Stimulated activated CD8-positive, alpha-beta memory T cell treated with anti-CD3 and anti-CD28 coated beads, Interleukin-7, amount 100 ng/mL, for 4 hours (primary cell): ENCODE data around the gene TCF20.

ENCODE experiments used
- DNase-seq, 2 donors: peaks; one replicate each; pipeline ENCODE4 v3.0.0-alpha.2; 2020; ENCODE audit warnings: low read depth in 2 of 2

TCF20 gene

GRCh38 chr22:42270510-42271190 lies at the start of gene TCF20:
TCF20 (minus strand) TSS chr22:42270653; CDS start chr22:42215305, 55,348 bp downstream.
- peak; percentile 45 to 73 for DNase-seq

GRCh38 chr22:42319386-42319785 lies 48.9 kb upstream of the TCF20 start:
- DNase-seq = no peak

- DNase-seq = no peak
Observed at GRCh38 chr22:42318967-42319366, 48.5 kb upstream of the TCF20 start.

GRCh38 chr22:42317691-42318547 lies 47.5 kb upstream of the TCF20 start:
- no peak for DNase-seq

GRCh38 chr22:42317008-42317407 lies 46.6 kb upstream of the TCF20 start:
- peak; percentile 17 to 63 for DNase-seq

- DNase-seq = no peak
Observed at GRCh38 chr22:42315392-42315756, 44.9 kb upstream of the TCF20 start.

GRCh38 chr22:42314709-42315391 lies 44.4 kb upstream of the TCF20 start:
- DNase-seq = no peak

- DNase-seq = no peak
Observed at GRCh38 chr22:42313804-42314581, 43.5 kb upstream of the TCF20 start.

- no peak for DNase-seq
Observed at GRCh38 chr22:42313204-42313603, 42.8 kb upstream of the TCF20 start.

GRCh38 chr22:42310291-42311015 lies 40.0 kb upstream of the TCF20 start:
- DNase-seq = no peak

- no peak for DNase-seq
Observed at GRCh38 chr22:42309865-42310264, 39.4 kb upstream of the TCF20 start.

GRCh38 chr22:42308892-42309468 lies 38.5 kb upstream of the TCF20 start:
- no peak for DNase-seq

- no peak for DNase-seq
Observed at GRCh38 chr22:42307806-42308563, 37.5 kb upstream of the TCF20 start.

GRCh38 chr22:42306010-42306409 lies 35.6 kb upstream of the TCF20 start:
- DNase-seq = no peak

GRCh38 chr22:42304324-42304790 lies 33.9 kb upstream of the TCF20 start:
- DNase-seq = no peak

- DNase-seq = no peak
Observed at GRCh38 chr22:42303396-42304323, 33.2 kb upstream of the TCF20 start.

GRCh38 chr22:42301742-42302102 lies 31.3 kb upstream of the TCF20 start:
- DNase-seq = no peak

GRCh38 chr22:42301077-42301741 lies 30.8 kb upstream of the TCF20 start:
- no peak for DNase-seq
